HG03280 (cell line): ENCODE measurements around the gene MSH3.
"Not testable (repeated sequence)": the region's sequence is repeated elsewhere in the genome, so short reads cannot be mapped to it uniquely, and the experiment has no call there.

ENCODE experiments used
- ATAC-seq: cut with Tn5 transposase; IDR thresholded peaks from one replicate; pipeline ENCODE4 v1.9.1; 2021; ENCODE audit warnings: mild to moderate bottlenecking, moderate library complexity; ENCODE audit not compliant: unreplicated experiment

MSH3 gene

GRCh38 chr5:80655231-80655774 lies 851 bp downstream of the MSH3 start:
- no peak for ATAC-seq

DNA sequence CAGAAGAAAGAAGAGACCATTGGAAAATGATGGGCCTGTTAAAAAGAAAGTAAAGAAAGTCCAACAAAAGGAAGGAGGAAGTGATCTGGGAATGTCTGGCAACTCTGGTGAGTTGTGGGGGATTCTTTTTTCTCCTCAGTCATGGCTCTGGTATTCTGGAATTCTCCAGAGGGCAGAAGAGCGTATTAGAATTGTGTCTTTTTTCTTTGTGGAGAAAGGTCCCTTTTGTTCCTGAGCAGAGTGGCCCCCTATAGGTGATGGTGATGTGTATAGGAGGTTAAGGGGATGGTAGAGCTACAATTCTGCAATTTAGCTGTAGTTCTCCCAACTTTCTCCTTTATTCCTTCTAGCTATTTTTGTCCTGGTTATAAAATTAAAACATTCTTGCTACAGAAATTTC lies 2.0 kb downstream of the MSH3 start:
- ATAC-seq: no peak

GRCh38 chr5:80659106-80659505 lies 4.7 kb downstream of the MSH3 start:
- ATAC-seq: no peak

DNA sequence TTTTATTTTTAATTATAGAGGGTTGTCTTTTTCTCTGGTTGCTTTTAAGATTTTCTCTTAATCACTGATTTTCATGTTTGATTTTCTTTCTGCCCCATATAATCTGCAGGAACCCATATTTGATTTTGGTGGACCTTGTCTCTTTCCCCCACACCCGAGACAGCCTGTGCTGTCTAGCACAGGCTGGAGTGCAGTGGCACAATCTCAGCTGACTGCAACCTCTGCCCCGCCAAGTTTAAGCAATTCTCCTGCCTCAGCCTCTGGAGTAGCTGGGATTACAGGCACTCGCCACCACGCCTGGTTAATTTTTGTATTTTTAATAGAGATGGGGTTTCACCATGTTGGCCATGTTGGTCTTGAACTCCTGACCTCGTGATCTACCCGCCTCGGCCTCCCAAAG lies 6.2 kb downstream of the MSH3 start:
- ATAC-seq: not testable (repeated sequence)

DNA sequence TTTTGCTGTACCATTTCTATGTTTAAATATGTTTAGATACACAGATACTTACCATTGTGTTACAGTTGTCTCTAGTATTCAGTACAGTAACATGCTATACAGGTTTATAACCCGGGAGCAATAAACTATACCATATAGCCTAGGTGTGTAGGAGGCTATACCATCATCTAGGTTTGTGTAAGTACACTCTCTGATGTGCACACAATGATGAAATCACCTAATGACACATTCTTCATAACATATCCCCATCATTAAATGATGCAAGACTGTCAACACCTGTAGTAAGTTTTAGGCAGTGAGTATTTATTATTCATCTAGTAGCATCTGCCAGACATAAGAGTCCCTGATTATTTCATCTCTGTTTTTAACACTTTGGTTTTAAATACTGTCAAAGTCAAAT lies 7.7 kb downstream of the MSH3 start:
- ATAC-seq: no peak

- no peak for ATAC-seq
Measured at GRCh38 chr5:80665057-80665456, 10.6 kb downstream of the MSH3 start.

- ATAC-seq: no peak
Measured at GRCh38 chr5:80667384-80667783, 12.9 kb downstream of the MSH3 start.

DNA sequence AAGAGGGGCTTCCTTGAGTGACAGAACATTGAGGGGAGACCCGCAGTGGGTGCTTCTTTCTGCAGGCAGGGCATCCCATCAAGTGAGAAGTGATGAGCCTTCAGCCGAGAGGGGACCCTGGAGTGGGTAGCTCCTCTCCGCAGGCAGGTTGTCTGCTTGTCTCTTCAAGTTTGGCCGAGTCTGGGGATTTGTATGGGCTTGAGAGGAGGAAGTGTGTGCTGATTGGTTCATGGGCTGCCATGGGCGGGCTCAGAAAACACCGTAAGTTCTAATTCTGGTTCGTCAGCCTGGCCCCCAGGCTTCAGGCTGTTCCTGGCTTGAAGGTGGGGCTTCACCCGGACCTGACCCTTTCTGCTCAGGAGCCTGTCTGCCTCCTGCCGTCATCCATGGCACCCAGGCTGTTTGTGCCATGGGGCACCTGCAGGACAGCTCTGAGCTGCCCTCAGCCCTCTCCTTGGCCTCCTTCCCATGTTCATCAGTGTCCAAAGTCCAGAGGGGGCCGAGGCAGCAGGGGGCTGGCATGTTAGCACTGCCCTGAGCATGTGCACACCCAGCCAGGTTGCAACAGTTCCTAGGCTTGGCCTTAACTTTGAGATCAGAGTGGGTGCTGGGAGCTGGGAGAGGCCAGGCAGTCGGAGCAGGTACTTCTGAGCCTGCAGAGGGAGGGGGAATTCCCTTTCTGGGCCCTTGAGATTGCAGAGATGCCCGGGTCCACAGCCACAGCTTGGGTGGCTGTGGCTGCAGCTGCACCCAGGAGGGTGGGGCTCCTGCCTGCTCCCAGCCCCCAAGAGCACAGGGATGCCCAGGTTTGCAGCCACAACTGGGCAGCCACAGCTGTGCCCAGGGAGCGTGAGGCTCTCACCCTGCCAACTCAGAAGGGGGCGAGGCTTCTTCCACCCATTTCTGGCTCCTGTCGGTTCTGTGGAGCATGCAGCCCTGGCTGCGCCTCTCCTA lies 13.8 kb downstream of the MSH3 start:
- ATAC-seq: peak; percentile 63

- ATAC-seq: no peak
Measured at GRCh38 chr5:80672140-80672736, 17.8 kb downstream of the MSH3 start.

GRCh38 chr5:80676706-80677105 lies 22.3 kb downstream of the MSH3 start:
- no peak for ATAC-seq

GRCh38 chr5:80686757-80687156 lies 32.3 kb downstream of the MSH3 start:
- no peak for ATAC-seq

DNA sequence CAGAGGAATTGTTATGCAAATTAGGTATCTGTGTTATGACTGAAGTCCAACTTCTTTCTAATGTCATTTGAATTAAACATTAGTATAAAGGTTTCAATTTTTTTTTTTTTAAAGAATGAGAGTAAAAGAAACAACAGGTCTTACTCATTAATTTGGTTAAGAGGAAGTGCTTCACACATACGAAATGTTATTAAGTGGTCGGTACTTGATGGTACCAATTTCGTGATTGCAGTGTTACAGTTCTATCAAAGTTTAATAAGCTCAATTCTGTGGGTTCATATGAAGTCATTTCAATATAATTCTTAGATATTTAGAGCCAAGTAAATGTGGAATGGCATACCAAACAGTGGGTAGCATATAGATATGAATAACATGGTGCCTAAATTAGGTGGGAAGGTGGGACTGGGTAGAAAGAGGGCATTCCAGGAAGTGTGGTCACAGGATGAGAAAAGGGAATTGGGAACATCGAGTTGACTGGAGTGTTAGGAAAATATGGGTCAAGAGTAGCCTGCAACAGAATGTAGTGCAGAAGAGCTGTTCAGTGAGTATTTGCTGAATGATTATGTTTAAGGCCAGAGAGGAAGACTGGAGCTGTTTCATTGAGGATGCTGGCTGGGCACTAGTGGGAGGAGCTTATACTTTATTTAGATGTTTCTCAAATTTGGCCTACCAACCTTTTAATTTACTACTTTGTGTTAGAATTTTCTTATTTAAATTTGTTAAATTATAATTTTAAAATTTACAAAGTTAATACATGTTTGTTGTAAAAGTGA lies 34.4 kb downstream of the MSH3 start:
- ATAC-seq: no peak

DNA sequence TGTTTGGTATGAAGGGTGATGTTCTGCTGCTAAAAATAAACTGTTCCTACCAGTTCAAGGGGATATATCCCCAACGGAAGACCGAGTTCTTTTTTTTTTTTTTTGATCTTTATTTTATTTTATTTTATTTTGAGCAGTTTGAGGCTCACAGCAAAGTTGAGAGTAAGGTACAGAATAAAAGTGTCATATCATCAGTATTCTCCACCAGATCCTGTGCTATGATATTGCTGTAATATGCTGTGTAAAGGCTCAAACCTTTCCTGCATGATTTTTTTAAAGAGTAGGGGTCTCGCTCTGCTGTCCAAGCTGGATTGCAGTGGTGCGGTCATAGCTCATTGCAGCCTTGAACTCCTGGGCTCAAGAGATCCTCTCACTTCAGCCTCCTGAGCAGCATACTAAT lies 35.2 kb downstream of the MSH3 start:
- ATAC-seq: no peak

GRCh38 chr5:80695666-80696065 lies 41.2 kb downstream of the MSH3 start:
- ATAC-seq: no peak

DNA sequence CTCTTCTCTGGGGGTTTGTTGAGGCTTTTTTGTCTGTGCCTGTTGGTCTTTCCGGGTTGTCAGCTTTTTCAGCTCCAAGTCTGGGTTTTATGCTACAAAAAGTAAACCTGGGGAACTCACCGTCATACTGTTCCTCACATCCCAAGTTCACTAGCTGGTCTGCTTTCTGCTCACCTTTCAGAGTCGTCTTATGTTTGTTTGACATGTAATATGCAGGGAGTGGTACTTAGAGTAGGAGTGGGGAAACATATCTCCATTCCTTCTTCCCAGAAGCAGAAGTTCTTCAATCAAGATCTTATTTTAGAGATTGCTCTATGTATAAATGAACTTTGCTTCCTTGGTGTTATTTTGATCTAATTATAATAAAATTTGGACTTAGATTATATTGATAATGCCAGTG lies 42.0 kb downstream of the MSH3 start:
- ATAC-seq: no peak

GRCh38 chr5:80697100-80697499 lies 42.6 kb downstream of the MSH3 start:
- no peak for ATAC-seq

- no peak for ATAC-seq
Measured at GRCh38 chr5:80698369-80698768, 43.9 kb downstream of the MSH3 start.

GRCh38 chr5:80701597-80701996 lies 47.1 kb downstream of the MSH3 start:
- ATAC-seq: no peak

DNA sequence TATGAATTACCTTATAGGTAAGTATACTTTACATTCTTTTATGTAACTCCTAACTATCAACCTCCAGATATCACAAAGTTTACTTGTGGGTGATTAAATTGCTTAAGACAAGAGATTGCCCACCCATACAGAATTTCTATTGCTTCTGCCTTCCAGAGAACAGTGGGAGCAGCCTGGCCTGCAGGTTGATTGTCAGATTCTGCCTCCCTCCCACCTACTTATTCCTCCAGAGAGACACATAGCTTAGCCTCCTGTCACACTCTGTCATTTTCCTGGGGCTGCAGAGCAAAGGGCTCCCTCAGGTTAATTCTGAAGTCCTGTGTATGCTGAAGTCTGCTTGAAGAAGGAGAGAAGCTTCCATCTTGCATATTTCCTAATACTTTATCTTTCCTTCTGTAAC lies 48.8 kb downstream of the MSH3 start:
- ATAC-seq: no peak

- ATAC-seq: no peak
Measured at GRCh38 chr5:80703747-80704146, 49.3 kb downstream of the MSH3 start.

DNA sequence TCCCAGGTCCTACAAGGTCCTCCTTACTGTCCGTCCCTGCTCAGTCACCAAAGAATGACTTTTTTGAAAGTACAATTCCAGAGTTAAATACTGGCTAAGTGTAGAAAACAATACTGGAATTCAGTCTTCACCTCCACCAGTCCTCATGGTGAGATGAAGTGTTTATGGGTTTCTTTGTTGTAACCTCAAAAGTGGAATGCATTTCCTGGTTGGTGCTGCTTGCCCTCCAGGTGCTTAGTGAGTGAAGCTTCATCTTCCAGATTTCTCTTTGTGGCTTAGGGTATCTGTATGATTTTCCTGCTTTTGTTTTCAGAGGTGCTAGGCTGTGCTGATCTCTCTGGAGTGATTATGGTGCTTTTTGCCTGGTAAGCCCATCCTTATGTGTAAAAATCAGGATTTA lies 49.8 kb downstream of the MSH3 start:
- no peak for ATAC-seq
